Measurements from ENCODE around the gene ITIH4.
"Not testable (repeated sequence)": the region's sequence is repeated elsewhere in the genome, so short reads cannot be mapped to it uniquely, and the experiment has no call there.

The ITIH4 gene

GRCh38 chr3:52783211-52783555, 47.3 kb downstream of the ITIH4 start:
- no peak for DNase-seq (ENCODE audit: low spot score)

GRCh38 chr3:52782412-52783210, 47.9 kb downstream of the ITIH4 start:
- no peak for DNase-seq (ENCODE audit: low spot score)

- no peak for DNase-seq (ENCODE audit: low spot score)
These were observed 48.7 kb downstream of the ITIH4 start for GRCh38 chr3:52781741-52782140.

- no peak for DNase-seq (ENCODE audit: low spot score)
These were observed 50.5 kb downstream of the ITIH4 start for GRCh38 chr3:52779837-52780585.

GRCh38 chr3:52779011-52779836, 51.2 kb downstream of the ITIH4 start:
- no peak for DNase-seq (ENCODE audit: low spot score)

- no peak for DNase-seq (ENCODE audit: low spot score)
These were observed 52.3 kb downstream of the ITIH4 start for GRCh38 chr3:52777959-52778805.

GRCh38 chr3:52777127-52777958, 53.1 kb downstream of the ITIH4 start, which contains the start of gene ITIH1:
ITIH1 (plus strand) TSS chr3:52777599; CDS start chr3:52777616, 17 bp downstream.
- DNase-seq (ENCODE audit: low spot score) = no peak

GRCh38 chr3:52776486-52776885, 54.0 kb downstream of the ITIH4 start:
- not testable (repeated sequence) for DNase-seq (ENCODE audit: low spot score)

- DNase-seq (ENCODE audit: low spot score) = no peak
These were observed 54.6 kb downstream of the ITIH4 start for GRCh38 chr3:52775877-52776276.

- no peak for DNase-seq (ENCODE audit: low spot score)
These were observed 55.3 kb downstream of the ITIH4 start for GRCh38 chr3:52774901-52775864.

GRCh38 chr3:52774066-52774713, 56.3 kb downstream of the ITIH4 start:
- DNase-seq (ENCODE audit: low spot score) = no peak

- no peak for DNase-seq (ENCODE audit: low spot score)
These were observed 57.0 kb downstream of the ITIH4 start for GRCh38 chr3:52773361-52774065.

GRCh38 chr3:52771702-52772101, 58.8 kb downstream of the ITIH4 start:
- no peak for DNase-seq (ENCODE audit: low spot score)

- DNase-seq (ENCODE audit: low spot score) = no peak
These were observed 59.2 kb downstream of the ITIH4 start for GRCh38 chr3:52771334-52771681.

GRCh38 chr3:52770496-52771333, 59.8 kb downstream of the ITIH4 start, which contains the start of gene NEK4:
NEK4 (minus strand) TSS chr3:52770940; CDS start chr3:52770746, 194 bp downstream.
- peak; percentile 59 for DNase-seq (ENCODE audit: low spot score)

GRCh38 chr3:52769786-52770455, 60.6 kb downstream of the ITIH4 start:
- DNase-seq (ENCODE audit: low spot score) = no peak

GRCh38 chr3:52763466-52763865, 67.0 kb downstream of the ITIH4 start:
- no peak for DNase-seq (ENCODE audit: low spot score)
